ENCODE measurements around the gene KRTAP4-11. TPM values are rescaled to one million over a fixed set of nuclear protein-coding genes. Genes with fewer than 3 reads are reported as not detected.
A peak's percentile ranks its signal among the peaks of the same experiment; 100 is the strongest.
"Not testable (repeated sequence)": the region's sequence is repeated elsewhere in the genome, so short reads cannot be mapped to it uniquely, and the experiment has no call there.

Gene KRTAP4-11
- total and polyA plus RNA-seq, 10 of the 15 experiments (the other 5 are each of a cell fraction or from before 2014, with no cell fraction given), result not detected

- TF ChIP-seq, protein P1, sequence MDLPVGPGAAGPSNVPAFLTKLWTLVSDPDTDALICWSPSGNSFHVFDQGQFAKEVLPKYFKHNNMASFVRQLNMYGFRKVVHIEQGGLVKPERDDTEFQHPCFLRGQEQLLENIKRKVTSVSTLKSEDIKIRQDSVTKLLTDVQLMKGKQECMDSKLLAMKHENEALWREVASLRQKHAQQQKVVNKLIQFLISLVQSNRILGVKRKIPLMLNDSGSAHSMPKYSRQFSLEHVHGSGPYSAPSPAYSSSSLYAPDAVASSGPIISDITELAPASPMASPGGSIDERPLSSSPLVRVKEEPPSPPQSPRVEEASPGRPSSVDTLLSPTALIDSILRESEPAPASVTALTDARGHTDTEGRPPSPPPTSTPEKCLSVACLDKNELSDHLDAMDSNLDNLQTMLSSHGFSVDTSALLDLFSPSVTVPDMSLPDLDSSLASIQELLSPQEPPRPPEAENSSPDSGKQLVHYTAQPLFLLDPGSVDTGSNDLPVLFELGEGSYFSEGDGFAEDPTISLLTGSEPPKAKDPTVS (IDR thresholded peaks at IDR 0.05; ENCODE audit: low read depth, low read length), result no peak
- TF ChIP-seq, protein P2, sequence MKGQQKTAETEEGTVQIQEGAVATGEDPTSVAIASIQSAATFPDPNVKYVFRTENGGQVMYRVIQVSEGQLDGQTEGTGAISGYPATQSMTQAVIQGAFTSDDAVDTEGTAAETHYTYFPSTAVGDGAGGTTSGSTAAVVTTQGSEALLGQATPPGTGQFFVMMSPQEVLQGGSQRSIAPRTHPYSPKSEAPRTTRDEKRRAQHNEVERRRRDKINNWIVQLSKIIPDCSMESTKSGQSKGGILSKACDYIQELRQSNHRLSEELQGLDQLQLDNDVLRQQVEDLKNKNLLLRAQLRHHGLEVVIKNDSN (IDR thresholded peaks at IDR 0.05; ENCODE audit: borderline replicate concordance, extremely low read length, insufficient read depth, low read depth, low read length), result no peak
- TF ChIP-seq ATF7 (IDR thresholded peaks at IDR 0.05; ENCODE audit: low read depth) (no peak), CEBPB (IDR thresholded peaks at IDR 0.05; ENCODE audit: borderline replicate concordance in 1 of 2, low read depth in 2 of 2, low read length in 2 of 2) (no peak), GABPA (IDR thresholded peaks at IDR 0.05; ENCODE audit: low read depth) (no peak), YBX1 (IDR thresholded peaks at IDR 0.05) (no peak), MYB (IDR thresholded peaks at IDR 0.05; ENCODE audit: borderline replicate concordance, low read depth, low read length) (no peak)
- TF ChIP-seq, protein P3, sequence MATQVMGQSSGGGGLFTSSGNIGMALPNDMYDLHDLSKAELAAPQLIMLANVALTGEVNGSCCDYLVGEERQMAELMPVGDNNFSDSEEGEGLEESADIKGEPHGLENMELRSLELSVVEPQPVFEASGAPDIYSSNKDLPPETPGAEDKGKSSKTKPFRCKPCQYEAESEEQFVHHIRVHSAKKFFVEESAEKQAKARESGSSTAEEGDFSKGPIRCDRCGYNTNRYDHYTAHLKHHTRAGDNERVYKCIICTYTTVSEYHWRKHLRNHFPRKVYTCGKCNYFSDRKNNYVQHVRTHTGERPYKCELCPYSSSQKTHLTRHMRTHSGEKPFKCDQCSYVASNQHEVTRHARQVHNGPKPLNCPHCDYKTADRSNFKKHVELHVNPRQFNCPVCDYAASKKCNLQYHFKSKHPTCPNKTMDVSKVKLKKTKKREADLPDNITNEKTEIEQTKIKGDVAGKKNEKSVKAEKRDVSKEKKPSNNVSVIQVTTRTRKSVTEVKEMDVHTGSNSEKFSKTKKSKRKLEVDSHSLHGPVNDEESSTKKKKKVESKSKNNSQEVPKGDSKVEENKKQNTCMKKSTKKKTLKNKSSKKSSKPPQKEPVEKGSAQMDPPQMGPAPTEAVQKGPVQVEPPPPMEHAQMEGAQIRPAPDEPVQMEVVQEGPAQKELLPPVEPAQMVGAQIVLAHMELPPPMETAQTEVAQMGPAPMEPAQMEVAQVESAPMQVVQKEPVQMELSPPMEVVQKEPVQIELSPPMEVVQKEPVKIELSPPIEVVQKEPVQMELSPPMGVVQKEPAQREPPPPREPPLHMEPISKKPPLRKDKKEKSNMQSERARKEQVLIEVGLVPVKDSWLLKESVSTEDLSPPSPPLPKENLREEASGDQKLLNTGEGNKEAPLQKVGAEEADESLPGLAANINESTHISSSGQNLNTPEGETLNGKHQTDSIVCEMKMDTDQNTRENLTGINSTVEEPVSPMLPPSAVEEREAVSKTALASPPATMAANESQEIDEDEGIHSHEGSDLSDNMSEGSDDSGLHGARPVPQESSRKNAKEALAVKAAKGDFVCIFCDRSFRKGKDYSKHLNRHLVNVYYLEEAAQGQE (IDR thresholded peaks at IDR 0.05; ENCODE audit: low read depth, low read length), result no peak
These were observed 6.9 kb downstream of the KRTAP4-11 start (continued) for GRCh38 chr17:41111151-41111885.

DNA sequence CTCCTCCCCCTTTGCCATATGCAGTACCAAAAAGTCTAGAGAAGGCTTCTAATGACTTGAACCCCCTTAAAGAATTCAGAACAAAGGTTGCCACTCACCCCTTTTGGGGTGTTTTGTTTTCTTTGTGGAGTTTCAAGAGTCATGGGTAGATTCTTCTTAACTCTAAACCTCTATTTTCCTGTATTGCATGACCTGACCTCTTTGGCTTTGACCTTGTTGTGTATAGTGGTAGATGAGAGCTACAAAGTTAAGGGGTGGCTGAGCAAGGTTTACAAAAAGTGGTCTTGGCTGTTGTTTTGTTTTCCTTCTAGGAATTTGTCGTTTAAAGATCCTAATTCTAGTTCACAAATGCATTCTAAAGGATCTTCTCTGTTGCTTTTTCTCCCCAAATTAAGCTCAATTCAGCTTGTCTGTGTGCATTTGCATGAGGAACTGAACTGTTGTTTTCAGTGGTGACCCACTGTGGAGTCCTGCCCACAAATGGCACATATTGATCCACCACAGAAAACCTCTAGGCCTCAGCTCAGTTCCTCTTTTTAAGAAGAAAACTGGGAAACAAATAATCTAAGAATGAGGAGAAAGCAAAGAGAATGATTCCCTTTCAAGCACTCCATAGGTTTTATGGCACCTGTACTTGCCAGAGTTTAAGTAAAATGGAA is 9.3 kb downstream of the KRTAP4-11 start:
- H3K9me3 ChIP-seq (replicated peaks; ENCODE audit: control insufficient read depth, insufficient read depth, low read length); H3K27ac ChIP-seq (ENCODE audit: control insufficient read depth, insufficient read depth); H4K20me1 ChIP-seq (ENCODE audit: control insufficient read depth, insufficient read depth); intact Hi-C loops (cut with micrococcal nuclease; ENCODE audit: unreplicated experiment); H3K79me2 ChIP-seq (ENCODE audit: control insufficient read depth, insufficient read depth, low read length); BruUV-seq (replicated peaks); H3K9ac ChIP-seq (ENCODE audit: control insufficient read depth, insufficient read depth, low read length); CTCF ChIA-PET; H3K27me3 ChIP-seq (replicated peaks in 1 of 2; ENCODE audit: control insufficient read depth in 2 of 2, insufficient read depth in 2 of 2, low read length in 1 of 2); SMC1A ChIA-PET (ENCODE audit: uncharacterized antibody, unreplicated experiment); H3K36me3 ChIP-seq (ENCODE audit: control insufficient read depth in 2 of 2, insufficient read depth in 2 of 2, low read length in 1 of 2); in situ Hi-C loops (cut with MboI); DNase-seq (ENCODE audit: low read depth, low spot score); FAIRE-seq; ATAC-seq; RAD21 ChIA-PET (ENCODE audit: unreplicated experiment); POLR2A ChIA-PET; H3K4me1 ChIP-seq (ENCODE audit: control insufficient read depth, insufficient read depth, low read length); H2AFZ ChIP-seq (ENCODE audit: control insufficient read depth, low read depth, low read length); H3K4me3 ChIP-seq: not testable (repeated sequence)
- WGBS (ENCODE audit: insufficient coverage, insufficient replicate concordance, low lambda C conversion rate, missing lambda C conversion rate), result 0% methylated on average over 1 of the region's 1 CpG
- H3K4me2 ChIP-seq (ENCODE audit: control insufficient read depth, insufficient read depth), result 0 out of 2 replicates have a peak overlapping the region, but pooled peaks have one; percentile 7
